DND-41 (cell line): ENCODE results near the gene GJD4.

Experiments used
- ATAC-seq: fragments of 200-7000 bp; cut with Tn5 transposase; 3 replicates; pipeline ENCODE4 v1.9.1; 2021; ENCODE audit warnings: low read depth; ENCODE audit not compliant: insufficient read depth
- DNase-seq: peaks from one replicate; pipeline ENCODE4 v3.0.0-alpha.2; 2020
- H2AFZ ChIP-seq: 2 replicates; pipeline ENCODE4 v1.6.0; 2012; ENCODE audit warnings: low read depth, low read length
- H3K27ac ChIP-seq: 2 replicates; pipeline ENCODE4 v1.5.1; 2012; ENCODE audit warnings: low read length, inconsistent platforms
- H3K27me3 ChIP-seq: fragments of 200-600 bp; sonication (generic); 2 replicates; pipeline ENCODE4 v1.6.0; 2012; ENCODE audit warnings: low read length, mild to moderate bottlenecking, inconsistent platforms; ENCODE audit not compliant: insufficient read depth, poor library complexity
- H3K36me3 ChIP-seq: 2 replicates; pipeline ENCODE4 v1.5.1; 2012; ENCODE audit warnings: low read length, inconsistent platforms; ENCODE audit not compliant: insufficient read depth
- H3K4me1 ChIP-seq: 2 replicates; pipeline ENCODE4 v1.5.1; 2012; ENCODE audit warnings: mild to moderate bottlenecking, low read length; ENCODE audit not compliant: insufficient read depth
- H3K4me2 ChIP-seq: 2 replicates; pipeline ENCODE4 v1.6.0; 2012; ENCODE audit warnings: mild to moderate bottlenecking, moderate library complexity, low read length, inconsistent platforms; ENCODE audit not compliant: insufficient read depth
- H3K4me3 ChIP-seq, 2 experiments: fragments of 200-600 bp in 1 of 2; shearing (Covaris generic) in 1 of 2; 2 replicates each; pipeline ENCODE4 v1.5.1; 2012 to 2016; ENCODE audit warnings: inconsistent platforms in 2 of 2, low read length in 2 of 2, mild to moderate bottlenecking in 2 of 2, low read depth in 1 of 2, moderate library complexity in 1 of 2
- H3K79me2 ChIP-seq: 2 replicates; pipeline ENCODE4 v1.6.0; 2012; ENCODE audit warnings: low read length, inconsistent platforms; ENCODE audit not compliant: insufficient read depth
- H3K9ac ChIP-seq: 2 replicates; pipeline ENCODE4 v1.6.0; 2012; ENCODE audit warnings: low read depth, mild to moderate bottlenecking, inconsistent platforms, low read length, moderate library complexity
- H3K9me3 ChIP-seq: 2 replicates; pipeline ENCODE4 v1.5.1; 2012; ENCODE audit warnings: low read length, moderate library complexity, mild to moderate bottlenecking, inconsistent platforms; ENCODE audit not compliant: insufficient read depth, severe bottlenecking
- H4K20me1 ChIP-seq: 2 replicates; pipeline ENCODE4 v1.6.0; 2012; ENCODE audit warnings: low read length; ENCODE audit not compliant: insufficient read depth
- EZH2 ChIP-seq: IDR thresholded peaks from 3 replicates; pipeline ENCODE4 v1.6.1; 2012; ENCODE audit warnings: borderline replicate concordance, low read depth, mild to moderate bottlenecking, moderate library complexity, low read length, inconsistent platforms; ENCODE audit not compliant: severe bottlenecking
- TF ChIP-seq, protein P1 (sequence below): IDR thresholded peaks from 2 replicates; pipeline ENCODE4 v1.5.1; 2012; ENCODE audit warnings: borderline replicate concordance, low read length, moderate library complexity, mild to moderate bottlenecking; ENCODE audit not compliant: poor library complexity, severe bottlenecking; ENCODE audit errors: extremely low read depth

GJD4 gene

DNA sequence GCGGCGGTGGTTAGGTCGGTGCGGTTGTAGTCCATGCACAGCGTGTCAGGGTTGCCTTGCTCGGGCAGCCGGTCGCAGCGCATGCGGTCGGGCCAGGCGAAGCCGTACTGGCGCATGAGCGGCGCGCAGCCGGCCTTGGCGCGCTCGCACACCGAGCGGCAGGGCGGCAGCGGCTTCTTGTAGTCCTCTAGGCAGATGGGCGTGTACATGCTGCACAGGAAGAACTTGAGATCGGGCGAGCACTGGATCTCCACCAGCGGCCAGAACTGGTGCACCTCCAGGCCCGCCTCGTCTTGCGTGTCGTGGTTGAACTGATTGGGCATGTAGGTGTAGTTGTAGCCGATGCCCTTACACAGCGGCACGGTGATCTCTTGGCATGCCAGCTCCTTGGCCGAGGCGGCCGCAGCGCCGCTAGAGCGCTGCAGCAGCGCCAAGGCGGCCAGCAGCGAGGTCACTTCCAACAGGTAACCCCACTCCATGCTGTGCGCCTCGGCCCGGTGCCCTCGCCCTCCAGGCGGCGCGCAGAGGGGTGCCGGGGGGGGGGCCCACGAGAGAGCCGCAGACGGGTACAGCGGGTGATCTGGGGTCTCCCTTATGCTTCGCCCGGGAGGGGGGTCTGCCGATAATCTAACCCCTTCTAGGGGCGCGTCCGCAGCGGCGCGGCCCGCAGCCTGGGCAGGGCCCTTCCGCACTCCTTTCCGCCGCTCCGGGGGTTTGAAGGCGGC, 36.0 kb downstream of the GJD4 start:
- no peaks in the 10 kb centered on the region for H4K20me1 ChIP-seq
- no peak overlapping the region for H3K27ac ChIP-seq
- peaks cover 10% of the 10 kb centered on the region for H3K9me3 ChIP-seq
- H3K9ac ChIP-seq = no peak overlapping the region
- H3K36me3 ChIP-seq = no peaks in the 10 kb centered on the region
- no peak for DNase-seq
- no peak overlapping the region for H2AFZ ChIP-seq
- no peak overlapping the region for H3K4me2 ChIP-seq
- H3K79me2 ChIP-seq = no peaks in the 10 kb centered on the region
- no peak overlapping the region for H3K4me3 ChIP-seq
- no peaks in the 10 kb centered on the region for H3K27me3 ChIP-seq
- no peaks in the 10 kb centered on the region for H3K4me1 ChIP-seq
- TF ChIP-seq, protein P1, sequence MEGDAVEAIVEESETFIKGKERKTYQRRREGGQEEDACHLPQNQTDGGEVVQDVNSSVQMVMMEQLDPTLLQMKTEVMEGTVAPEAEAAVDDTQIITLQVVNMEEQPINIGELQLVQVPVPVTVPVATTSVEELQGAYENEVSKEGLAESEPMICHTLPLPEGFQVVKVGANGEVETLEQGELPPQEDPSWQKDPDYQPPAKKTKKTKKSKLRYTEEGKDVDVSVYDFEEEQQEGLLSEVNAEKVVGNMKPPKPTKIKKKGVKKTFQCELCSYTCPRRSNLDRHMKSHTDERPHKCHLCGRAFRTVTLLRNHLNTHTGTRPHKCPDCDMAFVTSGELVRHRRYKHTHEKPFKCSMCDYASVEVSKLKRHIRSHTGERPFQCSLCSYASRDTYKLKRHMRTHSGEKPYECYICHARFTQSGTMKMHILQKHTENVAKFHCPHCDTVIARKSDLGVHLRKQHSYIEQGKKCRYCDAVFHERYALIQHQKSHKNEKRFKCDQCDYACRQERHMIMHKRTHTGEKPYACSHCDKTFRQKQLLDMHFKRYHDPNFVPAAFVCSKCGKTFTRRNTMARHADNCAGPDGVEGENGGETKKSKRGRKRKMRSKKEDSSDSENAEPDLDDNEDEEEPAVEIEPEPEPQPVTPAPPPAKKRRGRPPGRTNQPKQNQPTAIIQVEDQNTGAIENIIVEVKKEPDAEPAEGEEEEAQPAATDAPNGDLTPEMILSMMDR = no peak
- TF ChIP-seq EZH2 = no peak
- ATAC-seq = no peak

- DNase-seq (no peak), ATAC-seq (no peak)
- TF ChIP-seq, protein P1 = no peak
- TF ChIP-seq EZH2 = no peak
- Histone ChIP-seq H3K27ac (no peak overlapping the region), H3K9ac (no peak overlapping the region), H3K9me3 (peaks cover 10% of the 10 kb centered on the region), H3K4me3 (no peak overlapping the region), H3K79me2 (no peaks in the 10 kb centered on the region), H3K4me1 (no peaks in the 10 kb centered on the region), H2AFZ (no peak overlapping the region), H3K4me2 (no peak overlapping the region), H3K27me3 (no peaks in the 10 kb centered on the region), H4K20me1 (no peaks in the 10 kb centered on the region), H3K36me3 (no peaks in the 10 kb centered on the region)
Observed at GRCh38 chr10:35641676-35642034, 36.5 kb downstream of the GJD4 start.

GRCh38 chr10:35642035-35642792, 37.1 kb downstream of the GJD4 start, which contains the start of gene FZD8:
FZD8 (minus strand) TSS chr10:35642296; CDS start chr10:35641429, 867 bp downstream.
- DNase-seq = no peak
- Histone ChIP-seq H3K27ac (no peak within 1 kb of the TSS), H3K9ac (no peak within 1 kb of the TSS), H3K36me3 (no peaks in the 10 kb centered on the region), H4K20me1 (no peaks in the 10 kb centered on the region), H2AFZ (no peak within 1 kb of the TSS), H3K79me2 (no peaks in the 10 kb centered on the region), H3K27me3 (no peaks in the 10 kb centered on the region), H3K4me1 (no peaks in the 10 kb centered on the region), H3K4me2 (no peak within 1 kb of the TSS), H3K4me3 (no peak within 1 kb of the TSS), H3K9me3 (peaks cover 10% of the 10 kb centered on the region)
- TF ChIP-seq EZH2 = no peak
- TF ChIP-seq, protein P1 = no peak
- ATAC-seq = no peak
